ENCODE measurements around the gene RRBP1. TPM values are rescaled to one million over a fixed set of nuclear protein-coding genes. Genes with fewer than 3 reads are reported as not detected.
A peak's percentile ranks its signal among the peaks of the same experiment; 100 is the strongest.

RRBP1 gene
- total RNA-seq, 4 donors from 2014 or later: 76.5 to 162 (median 83.9) TPM

GRCh38 chr20:17641520-17641964, 40.5 kb downstream of the RRBP1 start:
- WGBS, 2 donors: 82 to 90% methylated on average over 18 of the region's 18 CpGs
- no peak for DNase-seq (ENCODE audit: low spot score in 2 of 2)
- H3K4me3 ChIP-seq: no peak overlapping the region
- H3K36me3 ChIP-seq: peaks cover 0 to 43% (median 0%) of the 10 kb centered on the region in 3 donors
- peaks cover 0 to 63% (median 13%) of the 10 kb centered on the region in 4 donors for H3K4me1 ChIP-seq
- no peaks in the 10 kb centered on the region for H3K9me3 ChIP-seq
- TF ChIP-seq EP300 (IDR thresholded peaks at IDR 0.05) (no peak), CTCF (IDR thresholded peaks at IDR 0.05) (no peak), POLR2A (IDR thresholded peaks at IDR 0.05) (no peak)
- H3K27ac ChIP-seq: no peak overlapping the region
- H3K27me3 ChIP-seq: no peaks in the 10 kb centered on the region

DNA sequence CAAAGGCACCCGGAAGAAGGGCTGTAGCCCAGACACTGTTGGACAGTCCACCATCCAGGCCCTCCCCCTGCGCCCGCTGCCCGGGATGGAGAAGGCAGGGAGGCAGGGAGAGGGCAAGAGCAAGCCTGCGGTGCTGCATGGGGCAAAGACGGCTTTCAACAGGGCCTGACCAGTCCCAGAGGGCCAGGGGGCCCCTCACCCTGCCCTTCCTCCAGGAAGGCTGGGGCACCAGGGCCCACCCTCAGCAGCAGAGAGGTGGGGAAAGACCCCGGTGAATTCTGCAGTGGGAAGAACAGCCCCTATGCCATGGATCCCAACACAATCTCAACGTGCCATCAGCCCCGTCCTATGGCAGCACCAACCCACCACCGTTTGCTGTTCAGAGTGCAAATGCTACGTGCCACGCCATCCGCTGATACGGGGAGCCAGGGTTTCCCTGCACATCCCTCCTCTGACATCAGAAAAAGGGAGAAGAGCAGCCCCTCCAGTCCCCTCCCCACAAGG, 41.1 kb downstream of the RRBP1 start:
- 86 to 89% methylated on average over 13 to 14 of the region's 14 CpGs for WGBS, 2 donors
- no peak overlapping the region for H3K27ac ChIP-seq

GRCh38 chr20:17640146-17640874, 41.7 kb downstream of the RRBP1 start:
- H3K4me1 ChIP-seq: peaks cover 0 to 63% (median 20%) of the 10 kb centered on the region in 4 donors
- H3K36me3 ChIP-seq: peaks cover 0 to 55% (median 0%) of the 10 kb centered on the region in 3 donors
- no peak overlapping the region for H3K4me3 ChIP-seq
- no peaks in the 10 kb centered on the region for H3K9me3 ChIP-seq
- H3K27ac ChIP-seq: no peak overlapping the region
- no peaks in the 10 kb centered on the region for H3K27me3 ChIP-seq
- DNase-seq (ENCODE audit: low spot score in 2 of 2): no peak
- TF ChIP-seq POLR2A (IDR thresholded peaks at IDR 0.05): no peak
- no peak for TF ChIP-seq CTCF (IDR thresholded peaks at IDR 0.05)
- TF ChIP-seq EP300 (IDR thresholded peaks at IDR 0.05): no peak
- WGBS, 2 donors: 80 to 87% methylated on average over 12 of the region's 12 CpGs

More for the DNA sequence above, 41.1 kb downstream of the RRBP1 start:
- DNase-seq (ENCODE audit: low spot score in 2 of 2): no peak
- H3K27me3 ChIP-seq: no peaks in the 10 kb centered on the region
- H3K4me1 ChIP-seq: peaks cover 0 to 63% (median 16%) of the 10 kb centered on the region in 4 donors
- no peak overlapping the region for H3K4me3 ChIP-seq
- peaks cover 0 to 49% (median 0%) of the 10 kb centered on the region in 3 donors for H3K36me3 ChIP-seq
- H3K9me3 ChIP-seq: no peaks in the 10 kb centered on the region
- TF ChIP-seq CTCF (IDR thresholded peaks at IDR 0.05) (no peak), POLR2A (IDR thresholded peaks at IDR 0.05) (no peak), EP300 (IDR thresholded peaks at IDR 0.05) (no peak)

DNA sequence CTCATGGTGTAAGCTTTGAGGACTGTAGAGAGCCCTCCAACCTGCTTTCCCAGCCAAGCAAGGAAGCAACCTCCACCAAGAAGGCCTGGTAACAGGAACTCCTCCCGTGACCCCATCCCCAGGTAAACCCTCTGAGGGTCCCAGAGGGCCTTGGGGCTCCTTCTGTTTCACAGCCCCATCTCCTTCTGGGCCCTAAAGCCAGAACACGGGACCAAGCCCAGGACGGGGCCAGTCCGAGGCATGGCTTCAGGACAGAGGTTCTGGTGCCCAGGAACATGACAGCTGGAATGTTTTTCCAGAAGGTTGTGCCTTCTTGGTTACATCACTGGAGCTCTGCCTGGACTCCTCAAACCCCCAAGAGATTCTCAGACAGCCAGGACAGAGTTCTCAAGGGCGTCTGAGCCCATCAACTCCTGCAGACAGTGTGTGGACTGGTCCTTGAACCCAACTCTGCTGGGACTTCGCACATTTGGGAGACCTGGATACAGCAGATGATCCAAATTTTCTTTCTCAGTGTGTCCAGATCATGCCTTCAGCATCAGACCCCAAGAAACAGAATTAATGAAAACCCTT, 43.1 kb downstream of the RRBP1 start:
- no peak for TF ChIP-seq POLR2A (IDR thresholded peaks at IDR 0.05)
- TF ChIP-seq EP300 (IDR thresholded peaks at IDR 0.05): no peak
- Histone ChIP-seq H3K9me3 (no peaks in the 10 kb centered on the region), H3K4me1 (peaks cover 0 to 64% (median 24%) of the 10 kb centered on the region in 4 donors), H3K36me3 (peaks cover 0 to 69% (median 0%) of the 10 kb centered on the region in 3 donors), H3K27me3 (no peaks in the 10 kb centered on the region), H3K27ac (peak overlapping the region in 1 of 4 donors; percentile 51), H3K4me3 (no peak overlapping the region)
- 84 to 88% methylated on average over 6 of the region's 6 CpGs for WGBS, 2 donors
- DNase-seq (ENCODE audit: low spot score in 2 of 2): no peak

GRCh38 chr20:17637985-17638640, 43.9 kb downstream of the RRBP1 start:
- H3K36me3 ChIP-seq: peaks cover 0 to 76% (median 0%) of the 10 kb centered on the region in 3 donors
- H3K9me3 ChIP-seq: no peaks in the 10 kb centered on the region
- no peaks in the 10 kb centered on the region for H3K27me3 ChIP-seq
- peak overlapping the region in 2 of 4 donors; percentile 17 to 23 for H3K27ac ChIP-seq
- TF ChIP-seq POLR2A (IDR thresholded peaks at IDR 0.05) (no peak), EP300 (IDR thresholded peaks at IDR 0.05) (no peak), CTCF (IDR thresholded peaks at IDR 0.05) (no peak)
- H3K4me1 ChIP-seq: peaks cover 0 to 59% (median 25%) of the 10 kb centered on the region in 4 donors
- H3K4me3 ChIP-seq: no peak overlapping the region
- DNase-seq (ENCODE audit: low spot score in 2 of 2): no peak
- 78 to 84% methylated on average over 13 of the region's 13 CpGs for WGBS, 2 donors
